Measurements from ENCODE around the gene MAP3K6. TPM values are rescaled to one million over a fixed set of nuclear protein-coding genes. Genes with fewer than 3 reads are reported as not detected.

Gene MAP3K6
- polyA plus RNA-seq, 1 donor from 2014 or later, result 4.4 TPM

DNA sequence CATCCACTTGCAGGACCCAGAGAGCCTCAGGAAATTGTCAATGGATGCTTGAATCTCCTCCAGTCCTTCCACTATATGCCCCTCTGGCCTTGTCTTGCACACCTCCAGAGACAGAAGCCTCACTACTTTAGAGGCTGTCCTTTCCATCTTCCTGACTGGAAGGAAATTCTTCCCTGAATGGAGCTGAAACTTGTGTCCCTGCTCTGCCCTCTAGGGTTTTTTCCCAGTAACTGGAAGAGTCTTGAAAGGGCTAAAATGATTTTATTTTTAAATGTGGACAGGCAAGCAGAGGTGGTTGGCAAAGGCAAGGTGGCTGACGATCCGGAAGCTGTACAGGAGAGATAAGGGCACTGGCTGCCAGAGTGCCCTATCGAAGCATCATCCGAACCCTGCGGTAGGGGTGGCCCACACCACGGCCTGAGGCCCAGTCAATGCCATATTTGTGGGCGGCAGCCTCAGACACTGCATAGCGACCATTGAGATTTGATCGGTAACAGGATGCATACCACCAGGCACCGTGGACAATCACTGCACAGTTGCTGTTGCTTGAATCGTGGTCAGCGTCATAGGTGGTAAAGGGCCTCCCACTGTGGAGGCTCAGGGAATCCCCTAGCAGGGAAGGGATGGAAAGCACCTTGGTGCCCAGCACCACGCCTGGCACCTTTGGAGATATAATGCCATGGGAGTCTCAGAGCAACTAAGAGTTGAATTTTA is 2.3 kb upstream of the MAP3K6 start:
- no peak overlapping the region for H3K27ac ChIP-seq (ENCODE audit: low read length)
- H3K4me2 ChIP-seq (ENCODE audit: low read length), result no peak overlapping the region
- H3K79me2 ChIP-seq (replicated peaks; ENCODE audit: insufficient read depth, low read length), result no peaks in the 10 kb centered on the region

GRCh38 chr1:27367160-27367650 is 444 bp upstream of the MAP3K6 start:
- no peaks in the 10 kb centered on the region for H4K20me1 ChIP-seq (ENCODE audit: insufficient read depth)
- no peak overlapping the region for H2AFZ ChIP-seq (ENCODE audit: low read depth, low read length)
- peak overlapping the region; percentile 54 for H3K4me3 ChIP-seq (ENCODE audit: low read length)
- peaks cover 7% of the 10 kb centered on the region for H3K27me3 ChIP-seq (ENCODE audit: insufficient read depth, low read depth, low read length)
- no peak overlapping the region for H3K27ac ChIP-seq (ENCODE audit: low read length)
- no peaks in the 10 kb centered on the region for H3K9me3 ChIP-seq (ENCODE audit: low read length)
- H3K36me3 ChIP-seq (ENCODE audit: insufficient read depth, low read length), result no peaks in the 10 kb centered on the region
- no peak overlapping the region for H3K4me2 ChIP-seq (ENCODE audit: low read length)
- no peaks in the 10 kb centered on the region for H3K79me2 ChIP-seq (replicated peaks; ENCODE audit: insufficient read depth, low read length)
- no peaks in the 10 kb centered on the region for H3K9me2 ChIP-seq (ENCODE audit: insufficient read depth, low read length)
- H3K9ac ChIP-seq (ENCODE audit: low read length), result no peak overlapping the region
- H3F3A ChIP-seq (ENCODE audit: insufficient read depth, low read length, poor library complexity, severe bottlenecking), result no peaks in the 10 kb centered on the region
- TF ChIP-seq EZH2 (IDR thresholded peaks at IDR 0.05; ENCODE audit: borderline replicate concordance, insufficient read depth, low read length, poor library complexity, severe bottlenecking) (no peak), SMC3 (conservative IDR thresholded peaks at IDR 0.05; ENCODE audit: poor library complexity) (no peak), TAF1 (IDR thresholded peaks at IDR 0.05; ENCODE audit: low read depth) (no peak), MXI1 (conservative IDR thresholded peaks at IDR 0.05; ENCODE audit: poor library complexity, severe bottlenecking) (no peak), CTCF (IDR thresholded peaks at IDR 0.05; ENCODE audit: poor library complexity, severe bottlenecking) (no peak), EP300 (conservative IDR thresholded peaks at IDR 0.05; ENCODE audit: poor library complexity, severe bottlenecking) (no peak)
- TF ChIP-seq, protein P1, sequence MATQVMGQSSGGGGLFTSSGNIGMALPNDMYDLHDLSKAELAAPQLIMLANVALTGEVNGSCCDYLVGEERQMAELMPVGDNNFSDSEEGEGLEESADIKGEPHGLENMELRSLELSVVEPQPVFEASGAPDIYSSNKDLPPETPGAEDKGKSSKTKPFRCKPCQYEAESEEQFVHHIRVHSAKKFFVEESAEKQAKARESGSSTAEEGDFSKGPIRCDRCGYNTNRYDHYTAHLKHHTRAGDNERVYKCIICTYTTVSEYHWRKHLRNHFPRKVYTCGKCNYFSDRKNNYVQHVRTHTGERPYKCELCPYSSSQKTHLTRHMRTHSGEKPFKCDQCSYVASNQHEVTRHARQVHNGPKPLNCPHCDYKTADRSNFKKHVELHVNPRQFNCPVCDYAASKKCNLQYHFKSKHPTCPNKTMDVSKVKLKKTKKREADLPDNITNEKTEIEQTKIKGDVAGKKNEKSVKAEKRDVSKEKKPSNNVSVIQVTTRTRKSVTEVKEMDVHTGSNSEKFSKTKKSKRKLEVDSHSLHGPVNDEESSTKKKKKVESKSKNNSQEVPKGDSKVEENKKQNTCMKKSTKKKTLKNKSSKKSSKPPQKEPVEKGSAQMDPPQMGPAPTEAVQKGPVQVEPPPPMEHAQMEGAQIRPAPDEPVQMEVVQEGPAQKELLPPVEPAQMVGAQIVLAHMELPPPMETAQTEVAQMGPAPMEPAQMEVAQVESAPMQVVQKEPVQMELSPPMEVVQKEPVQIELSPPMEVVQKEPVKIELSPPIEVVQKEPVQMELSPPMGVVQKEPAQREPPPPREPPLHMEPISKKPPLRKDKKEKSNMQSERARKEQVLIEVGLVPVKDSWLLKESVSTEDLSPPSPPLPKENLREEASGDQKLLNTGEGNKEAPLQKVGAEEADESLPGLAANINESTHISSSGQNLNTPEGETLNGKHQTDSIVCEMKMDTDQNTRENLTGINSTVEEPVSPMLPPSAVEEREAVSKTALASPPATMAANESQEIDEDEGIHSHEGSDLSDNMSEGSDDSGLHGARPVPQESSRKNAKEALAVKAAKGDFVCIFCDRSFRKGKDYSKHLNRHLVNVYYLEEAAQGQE (IDR thresholded peaks at IDR 0.05; ENCODE audit: borderline replicate concordance), result no peak

More for the DNA sequence above, 2.3 kb upstream of the MAP3K6 start:
- Histone ChIP-seq H3K27me3 (ENCODE audit: insufficient read depth, low read depth, low read length) (peaks cover 7% of the 10 kb centered on the region), H2AFZ (ENCODE audit: low read depth, low read length) (no peak overlapping the region), H3K9me3 (ENCODE audit: low read length) (no peaks in the 10 kb centered on the region), H4K20me1 (ENCODE audit: insufficient read depth) (no peaks in the 10 kb centered on the region), H3K4me3 (ENCODE audit: low read length) (no peak overlapping the region), H3K9ac (ENCODE audit: low read length) (no peak overlapping the region), H3F3A (ENCODE audit: insufficient read depth, low read length, poor library complexity, severe bottlenecking) (no peaks in the 10 kb centered on the region), H3K9me2 (ENCODE audit: insufficient read depth, low read length) (no peaks in the 10 kb centered on the region), H3K36me3 (ENCODE audit: insufficient read depth, low read length) (no peaks in the 10 kb centered on the region)
- TF ChIP-seq RAD21 (conservative IDR thresholded peaks at IDR 0.05), result no peak
- TF ChIP-seq SMC3 (conservative IDR thresholded peaks at IDR 0.05; ENCODE audit: poor library complexity), result no peak
- no peak for TF ChIP-seq POLR2AphosphoS5 (IDR thresholded peaks at IDR 0.05)
- TF ChIP-seq TAF1 (IDR thresholded peaks at IDR 0.05; ENCODE audit: low read depth), result no peak
- no peak for TF ChIP-seq EZH2 (IDR thresholded peaks at IDR 0.05; ENCODE audit: borderline replicate concordance, insufficient read depth, low read length, poor library complexity, severe bottlenecking)
- TF ChIP-seq MXI1 (conservative IDR thresholded peaks at IDR 0.05; ENCODE audit: poor library complexity, severe bottlenecking), result no peak
- TF ChIP-seq, protein P1 (IDR thresholded peaks at IDR 0.05; ENCODE audit: borderline replicate concordance), result no peak
- TF ChIP-seq EP300 (conservative IDR thresholded peaks at IDR 0.05; ENCODE audit: poor library complexity, severe bottlenecking), result no peak
- no peak for TF ChIP-seq CTCF (IDR thresholded peaks at IDR 0.05; ENCODE audit: poor library complexity, severe bottlenecking)

Data from neural cell (in vitro differentiated cells).